ENCODE results near the gene PARP14. TPM values are rescaled to one million over a fixed set of nuclear protein-coding genes. Genes with fewer than 3 reads are reported as not detected.

PARP14 gene
- total and polyA plus RNA-seq, 2 donors (not counting 3 experiments of a cell fraction or from before 2014, with no cell fraction given): 19.7 to 41.5 TPM

GRCh38 chr3:122679085-122679881, 1.4 kb upstream of the PARP14 start:
- intact Hi-C loops (cut with micrococcal nuclease): loop anchor here (1.0 to 10.0 kb wide), 7 partner anchors 115 to 1133 kb away; partner anchors contain the start of genes DTX3L, KPNA1 and PARP9
- FAIRE-seq: peak; percentile 85

More at GRCh38 chr3:122679085-122679881, 1.4 kb upstream of the PARP14 start:
- peak; percentile 79 for DNase-seq (ENCODE audit: low read depth, low spot score)
- dilution Hi-C loops (cut with MboI; ENCODE audit: extremely low pct_ligation_motif_present, low sequenced_read_pairs): no loop called here
- peak overlapping the region in 2 of 3 experiments; percentile 6 to 8 for H3K4me3 ChIP-seq (replicated peaks in 1 of 3; ENCODE audit: insufficient read depth in 1 of 3, low read depth in 1 of 3, low read length in 3 of 3)
- H3K4me2 ChIP-seq (ENCODE audit: insufficient read depth, low read length): peak overlapping the region; percentile 95
- peaks cover 20% of the 10 kb centered on the region for H3K4me1 ChIP-seq (ENCODE audit: control insufficient read depth, extremely low read depth, insufficient read depth, low read length)
- BruUV-seq (replicated peaks): no TSS peak
- H3K79me2 ChIP-seq (ENCODE audit: control insufficient read depth, insufficient read depth, low read length): no peaks in the 10 kb centered on the region
- peak overlapping the region; percentile 77 for H3K9ac ChIP-seq (replicated peaks; ENCODE audit: extremely low read depth, insufficient read depth, low read length)
- no peaks in the 10 kb centered on the region for H3K36me3 ChIP-seq (ENCODE audit: control insufficient read depth in 2 of 2, extremely low read depth in 1 of 2, insufficient read depth in 2 of 2, low read length in 2 of 2)
- H3K27me3 ChIP-seq (ENCODE audit: control insufficient read depth in 2 of 2, insufficient read depth in 2 of 2, low read length in 2 of 2): no peaks in the 10 kb centered on the region
- no peaks in the 10 kb centered on the region for H3K9me1 ChIP-seq (replicated peaks; ENCODE audit: control insufficient read depth, extremely low read depth, insufficient read depth, low read length)
- ChIA-PET CTCF (interaction anchor here (0.7 to 5.5 kb wide), 38 partner anchors 9 to 1133 kb away, joined by 3 to 129 read pairs (median 4); partner anchors contain the start of genes DTX3L, FAM162A, HSPBAP1 and KPNA1), POLR2A (interaction anchor here (1.4 kb wide), 1 partner anchor 286 kb away, joined by 4 read pairs; no protein-coding TSS in a partner anchor)
- peak overlapping the region; percentile 65 for H3K27ac ChIP-seq (ENCODE audit: insufficient read depth, low read depth, low read length)
- H3K9me3 ChIP-seq (replicated peaks; ENCODE audit: control insufficient read depth, insufficient read depth, low read length): no peaks in the 10 kb centered on the region
- no peaks in the 10 kb centered on the region for H4K20me1 ChIP-seq (replicated peaks; ENCODE audit: control insufficient read depth, extremely low read depth, insufficient read depth, low read length)
- H2AFZ ChIP-seq (ENCODE audit: low read depth, low read length): peak overlapping the region; percentile 99
- TF ChIP-seq POLR2A (IDR thresholded peaks at IDR 0.05; ENCODE audit: low read depth, low read length) (no peak), CTCF (IDR thresholded peaks at IDR 0.05; ENCODE audit: extremely low read depth in 1 of 2, insufficient read depth in 1 of 2, low read depth in 1 of 2, low read length in 2 of 2) (peak; percentile 75 to 80)

Data from endothelial cell of umbilical vein (primary cell).